GM19328 (cell line): Measurements from ENCODE around the gene SLC25A25.

Experiments used
- ATAC-seq: cut with Tn5 transposase; IDR thresholded peaks from one replicate; pipeline ENCODE4 v1.9.1; 2021; ENCODE audit warnings: mild to moderate bottlenecking, moderate library complexity; ENCODE audit not compliant: unreplicated experiment

Gene SLC25A25

DNA sequence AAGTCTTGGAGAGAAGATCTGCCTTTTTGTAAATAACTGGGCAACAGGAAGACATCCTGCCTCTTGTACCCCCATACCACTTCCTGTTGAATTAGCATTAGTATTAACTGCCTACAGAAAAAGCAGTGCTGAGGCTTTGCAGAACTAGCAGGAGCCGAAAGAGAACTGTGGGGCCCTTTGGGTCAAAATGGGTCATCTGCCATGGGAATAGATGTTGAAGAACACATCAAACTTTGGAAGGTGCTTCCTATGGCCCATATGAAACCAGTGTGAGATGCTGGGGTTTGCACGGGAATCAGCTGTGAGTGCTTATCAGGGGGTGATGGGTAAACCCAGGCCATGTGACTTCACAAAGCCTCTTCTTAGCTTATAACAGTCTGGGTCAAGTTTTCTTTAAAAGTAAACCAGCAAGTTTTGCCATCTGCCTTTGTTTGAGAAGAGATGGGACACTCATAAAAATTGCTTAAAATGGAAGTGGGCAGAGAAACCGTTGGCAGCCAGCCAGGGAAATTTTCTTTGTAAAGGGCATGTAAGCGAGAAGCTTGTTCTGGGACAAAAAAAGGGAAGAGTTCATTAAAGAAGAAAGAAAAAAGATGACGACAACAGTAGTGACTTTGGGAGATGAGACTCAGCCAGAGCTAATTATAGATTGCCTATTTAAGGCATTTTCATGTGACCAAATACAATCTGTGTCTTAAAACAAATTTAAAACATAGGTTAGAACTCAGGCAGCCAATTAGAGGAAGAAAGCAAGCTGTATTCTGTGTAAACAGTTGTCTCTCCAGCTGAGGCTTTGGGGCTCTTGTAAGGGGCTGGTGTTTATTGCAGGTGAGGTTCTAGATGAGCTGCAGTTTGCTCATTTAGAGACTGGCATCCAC, 4.4 kb downstream of the SLC25A25 start:
- no peak for ATAC-seq

DNA sequence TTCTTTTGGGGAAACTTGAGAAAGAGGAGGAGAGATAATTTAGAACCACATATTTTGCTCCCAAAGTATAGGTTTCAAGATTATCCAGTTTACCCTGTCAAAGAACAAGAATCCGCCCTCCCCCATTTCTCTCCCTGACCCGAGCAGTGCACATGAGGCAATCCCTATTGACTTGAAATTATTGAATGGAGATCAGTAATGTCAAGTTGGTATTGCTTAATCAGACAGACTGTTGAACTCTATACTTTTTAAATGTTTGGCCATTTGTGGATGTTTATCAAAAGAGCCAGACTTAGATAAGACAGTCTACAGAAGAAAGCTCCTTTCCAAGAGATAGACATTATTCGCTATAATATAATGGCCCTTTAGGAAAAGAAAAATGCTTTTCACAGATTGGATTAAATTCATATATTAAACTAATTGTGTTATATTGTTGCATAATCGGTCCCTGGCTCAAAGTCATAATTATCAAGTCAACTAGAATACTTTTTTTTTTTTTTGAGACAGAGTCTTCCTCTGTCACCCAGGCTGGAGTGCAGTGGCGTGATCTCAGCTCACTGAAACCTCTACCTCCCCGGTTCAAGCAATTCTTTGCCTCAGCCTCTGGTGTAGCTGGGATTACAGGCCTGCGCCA, 5.3 kb downstream of the SLC25A25 start:
- ATAC-seq: no peak

DNA sequence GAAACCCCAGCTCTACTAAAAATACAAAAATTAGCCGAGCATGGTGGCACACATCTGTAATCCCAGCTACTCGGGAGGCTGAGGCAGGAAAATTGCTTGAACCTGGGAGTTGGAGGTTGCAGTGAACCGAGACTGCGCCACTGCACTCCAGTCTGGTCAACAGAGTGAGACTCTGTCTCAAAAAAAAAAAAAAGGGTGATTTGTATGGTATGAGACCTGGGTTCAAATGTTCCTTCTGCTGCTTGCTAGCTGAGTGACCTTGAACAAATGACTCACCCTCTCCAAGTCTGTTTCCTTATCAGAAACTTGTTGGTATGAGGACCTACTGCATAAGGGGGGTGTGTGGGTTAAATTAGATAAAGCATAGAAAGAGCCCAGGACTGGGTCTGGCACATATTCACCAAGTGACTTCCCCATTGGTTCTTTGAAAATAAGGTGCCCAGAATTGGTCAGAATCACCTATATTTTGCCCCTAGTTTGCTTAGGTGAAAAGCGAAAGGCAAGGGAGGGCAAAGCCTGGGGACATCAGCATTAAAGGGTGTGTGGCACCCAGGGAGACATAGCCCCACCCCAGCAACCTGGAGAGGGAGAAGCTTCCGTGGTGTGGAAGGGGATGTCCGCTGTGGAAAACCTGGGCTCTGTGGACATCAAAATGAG, 9.9 kb downstream of the SLC25A25 start:
- ATAC-seq: no peak

- ATAC-seq: no peak
These were observed 10.7 kb downstream of the SLC25A25 start for GRCh38 chr9:128078504-128079434.

- ATAC-seq: no peak
These were observed 12.2 kb downstream of the SLC25A25 start for GRCh38 chr9:128080206-128080605.

DNA sequence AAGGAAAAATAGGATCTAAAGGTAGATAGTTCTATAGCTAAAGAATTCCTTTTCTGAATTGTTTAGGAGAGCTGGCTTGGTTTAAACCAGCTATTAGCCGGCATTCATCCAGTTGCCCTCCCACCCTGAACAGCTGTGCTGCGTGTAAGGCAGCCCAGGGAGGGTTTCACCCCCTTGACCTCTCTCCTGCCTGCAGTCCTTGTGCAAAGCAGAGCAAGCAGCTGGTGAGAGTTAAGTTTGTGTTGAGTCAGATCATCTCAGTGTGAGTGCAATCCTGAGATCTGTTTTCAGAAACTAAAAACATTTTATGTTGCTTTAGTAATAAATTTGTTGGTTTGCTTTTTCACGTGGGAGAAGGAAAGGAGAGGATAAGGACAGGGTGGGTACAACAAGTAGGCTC, 13.0 kb downstream of the SLC25A25 start:
- ATAC-seq: no peak

- no peak for ATAC-seq
These were observed 14.1 kb downstream of the SLC25A25 start for GRCh38 chr9:128082151-128082550.

GRCh38 chr9:128084746-128085145, 16.7 kb downstream of the SLC25A25 start:
- no peak for ATAC-seq

DNA sequence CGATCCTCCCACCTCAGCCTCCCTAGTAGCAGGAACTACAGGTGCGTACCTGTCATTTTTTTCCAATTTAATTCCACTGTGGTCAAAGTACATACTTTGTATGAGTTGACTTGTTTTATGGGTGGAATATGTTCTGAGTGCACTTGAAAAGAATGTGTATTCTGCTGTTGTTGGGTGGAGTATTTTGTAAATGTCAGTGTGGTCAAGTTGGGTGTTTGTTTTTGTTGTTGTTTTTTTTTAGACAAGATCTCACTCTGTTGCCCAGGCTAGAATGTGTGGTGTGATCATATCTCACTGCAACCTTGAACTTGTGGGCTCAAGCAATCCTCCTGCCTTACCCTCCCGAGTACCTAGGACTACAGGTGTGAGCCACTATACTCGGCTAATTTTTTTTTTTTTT, 17.9 kb downstream of the SLC25A25 start:
- no peak for ATAC-seq

DNA sequence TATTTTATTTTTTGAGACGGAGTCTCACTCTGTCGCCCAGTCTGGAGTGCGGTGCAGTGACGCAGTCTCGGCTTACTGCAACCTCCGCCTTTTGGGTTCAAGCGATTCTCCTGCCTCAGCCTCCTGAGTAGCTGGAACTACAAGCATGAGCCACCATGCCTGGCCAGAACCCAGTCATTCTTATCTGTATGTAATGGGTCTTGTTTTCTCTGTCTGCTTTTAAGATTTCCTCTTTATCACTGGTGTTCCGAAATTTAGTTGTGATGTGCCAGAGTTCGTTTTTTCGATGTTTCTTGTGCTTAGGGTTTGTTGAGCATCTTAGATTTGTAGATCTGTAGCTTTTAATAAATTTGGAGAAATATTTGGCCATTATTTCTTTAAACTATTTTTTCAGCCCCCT, 19.2 kb downstream of the SLC25A25 start:
- no peak for ATAC-seq

- no peak for ATAC-seq
These were observed 20.4 kb downstream of the SLC25A25 start for GRCh38 chr9:128088253-128088945.

- ATAC-seq: no peak
These were observed 21.3 kb downstream of the SLC25A25 start for GRCh38 chr9:128089299-128089698.

GRCh38 chr9:128091144-128091543, 23.1 kb downstream of the SLC25A25 start:
- ATAC-seq: no peak

DNA sequence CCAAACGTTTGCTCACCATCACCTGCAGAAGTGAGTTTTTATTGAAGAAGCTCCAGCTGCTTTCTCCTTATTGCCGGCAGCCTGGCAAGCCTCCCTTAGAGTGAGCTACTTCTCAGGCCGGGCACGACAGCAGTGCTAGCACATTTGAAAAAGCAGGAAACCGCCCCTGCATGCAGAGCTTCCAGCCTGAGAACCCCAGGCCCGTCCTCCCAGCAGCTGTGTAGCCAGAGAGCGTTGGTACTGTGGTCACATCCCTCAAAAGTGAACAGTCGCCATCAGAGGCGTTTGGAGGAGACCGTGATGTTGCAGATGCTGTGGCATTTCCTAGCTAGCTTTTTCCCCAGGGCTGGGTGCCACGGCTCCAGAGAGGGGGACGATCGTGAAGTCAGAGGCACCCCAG, 23.5 kb downstream of the SLC25A25 start:
- no peak for ATAC-seq

- ATAC-seq: no peak
These were observed 24.4 kb downstream of the SLC25A25 start for GRCh38 chr9:128092199-128092977.

GRCh38 chr9:128093011-128093410, 25.0 kb downstream of the SLC25A25 start:
- ATAC-seq: no peak

DNA sequence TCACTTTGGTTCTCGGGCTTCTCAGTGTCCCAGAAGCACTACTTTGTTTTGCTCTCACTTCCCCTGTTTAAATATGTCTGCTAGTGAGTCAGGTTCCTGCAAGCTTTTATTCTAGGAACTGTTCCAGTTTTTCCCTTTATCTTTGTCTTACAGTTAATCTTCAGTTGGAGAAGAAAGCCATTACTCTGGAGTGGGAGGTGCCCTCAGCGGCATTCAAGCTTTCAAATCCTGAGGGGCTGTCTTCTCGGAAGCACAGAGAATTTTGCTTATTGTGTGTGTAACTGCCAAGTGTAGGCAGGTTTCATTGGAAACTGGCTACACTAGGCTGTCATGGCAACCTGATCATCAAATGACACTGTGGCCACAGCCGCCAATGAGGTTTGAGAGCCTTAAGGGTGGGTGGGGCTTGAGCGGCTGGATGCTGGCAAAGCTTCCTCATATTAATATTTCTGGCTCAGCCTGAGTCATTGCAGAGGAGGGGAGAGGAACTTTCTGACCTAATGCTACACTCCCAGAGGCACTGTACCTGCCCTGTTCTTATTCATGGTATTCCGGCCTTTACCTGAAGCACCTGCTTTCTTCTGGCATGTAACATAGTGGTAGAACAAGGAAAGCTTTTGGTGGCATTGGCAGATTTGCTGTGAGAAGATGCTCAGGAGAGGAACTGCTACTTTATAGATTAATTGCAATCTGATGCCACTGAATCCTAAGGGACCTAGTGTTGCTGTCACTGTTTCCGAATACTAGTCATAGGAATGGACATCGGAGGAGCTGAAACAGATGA, 26.3 kb downstream of the SLC25A25 start:
- ATAC-seq: peak; percentile 82

GRCh38 chr9:128094950-128095544, 27.0 kb downstream of the SLC25A25 start:
- no peak for ATAC-seq
